T-helper 2 cell treated with Interferon-gamma antibody and Interleukin-4, amounts not matched to agents 100 ng/mL and 5 ng/mL, for 36 hours (primary cell): ENCODE data around the gene ZBED2. TPM values are rescaled to one million over a fixed set of nuclear protein-coding genes. Genes with fewer than 3 reads are reported as not detected.

Experiments used
- intact Hi-C: fragments of 100-400 bp; cut with micrococcal nuclease; formaldehyde crosslinking; loops from one replicate; pipeline ENCODE4 v1.15.1; 2023
- total RNA-seq: library from RNA; stranded (reverse); gene quantifications from 2 replicates; pipeline ENCODE4 v1.2.3, GENCODE V29; 2022

Gene ZBED2
- total RNA-seq, 1 donor from 2014 or later = 13.1 TPM

DNA sequence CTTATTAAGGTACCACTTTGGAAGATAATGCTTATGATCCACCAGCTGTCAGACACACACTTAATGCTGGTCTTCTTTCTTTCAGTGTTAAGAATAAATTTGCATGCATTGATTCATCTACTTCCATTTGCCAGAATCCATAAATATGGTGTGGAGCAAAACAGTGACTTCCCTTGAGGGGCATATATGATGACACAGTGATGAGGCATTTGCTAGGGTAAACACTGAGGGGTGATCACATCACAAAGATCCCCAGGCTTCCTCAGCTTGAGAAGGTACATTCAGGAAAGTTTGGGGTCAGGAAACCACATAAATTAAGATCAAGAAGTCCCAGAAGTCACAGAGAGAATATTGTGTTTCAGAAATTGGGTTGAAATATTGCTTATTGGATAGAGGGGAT lies 9.9 kb upstream of the ZBED2 start:
- intact Hi-C loops = no loop called here

DNA sequence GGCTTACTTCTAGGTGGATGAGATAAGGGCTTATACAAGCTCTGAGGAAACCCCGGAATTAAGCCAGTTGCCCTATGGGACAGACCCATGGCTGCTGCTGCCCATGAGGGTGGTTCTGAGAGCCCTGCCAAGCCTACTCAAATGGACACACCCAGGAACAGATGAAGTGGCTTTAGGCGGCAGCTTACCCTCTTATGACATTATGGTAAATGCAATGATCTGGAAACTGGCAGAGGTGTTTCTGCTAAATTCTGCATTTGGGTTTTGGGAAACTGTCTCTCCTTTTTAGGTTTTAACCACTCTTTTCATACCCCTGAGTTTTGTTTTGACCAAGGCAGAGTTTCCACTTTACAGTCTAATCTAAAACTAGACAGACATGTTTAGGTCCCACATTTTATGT lies 9.0 kb upstream of the ZBED2 start:
- intact Hi-C loops = loop anchor here (1.0 kb wide), 1 partner anchor 8 kb away; no protein-coding TSS in a partner anchor

DNA sequence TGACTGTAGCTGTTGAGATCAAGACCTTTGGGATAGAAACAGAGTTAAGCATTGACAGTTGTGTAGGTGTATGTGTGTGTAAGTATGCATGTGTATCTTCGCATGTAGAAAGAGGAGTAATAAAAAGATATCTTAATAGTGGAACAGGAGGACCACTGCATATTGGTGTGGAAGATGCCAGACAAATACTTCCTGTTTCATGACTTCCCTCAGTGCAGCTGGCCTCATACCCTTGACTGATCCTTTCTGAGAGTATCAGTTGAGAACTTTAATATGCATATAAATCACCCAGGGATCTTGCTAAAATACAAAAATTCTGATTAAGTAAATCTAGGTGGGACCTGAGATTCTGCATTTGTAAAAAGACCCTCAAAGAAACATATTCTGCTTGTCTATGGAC lies 8.5 kb upstream of the ZBED2 start:
- intact Hi-C loops = loop anchor here (1.0 kb wide), 1 partner anchor 7 kb away; no protein-coding TSS in a partner anchor

DNA sequence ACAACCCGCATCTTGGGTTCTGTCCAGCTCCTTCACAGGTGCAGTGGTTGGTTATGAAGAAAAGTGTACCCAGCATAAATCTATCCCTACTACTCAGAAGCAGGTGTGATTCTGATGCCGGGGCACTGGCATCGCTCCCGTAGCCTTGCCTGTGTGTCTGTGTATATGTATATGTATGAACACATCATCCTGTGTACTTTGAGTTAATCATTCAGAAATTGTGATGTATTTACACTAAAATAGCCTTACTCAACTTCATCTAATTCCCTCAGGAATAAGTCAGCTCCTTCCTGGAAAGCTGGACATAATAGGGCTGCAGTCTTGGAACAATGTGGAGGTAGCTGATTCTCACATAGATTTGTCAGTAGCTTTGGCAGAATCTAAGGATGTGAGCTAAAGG lies 6.7 kb upstream of the ZBED2 start:
- intact Hi-C loops = no loop called here

DNA sequence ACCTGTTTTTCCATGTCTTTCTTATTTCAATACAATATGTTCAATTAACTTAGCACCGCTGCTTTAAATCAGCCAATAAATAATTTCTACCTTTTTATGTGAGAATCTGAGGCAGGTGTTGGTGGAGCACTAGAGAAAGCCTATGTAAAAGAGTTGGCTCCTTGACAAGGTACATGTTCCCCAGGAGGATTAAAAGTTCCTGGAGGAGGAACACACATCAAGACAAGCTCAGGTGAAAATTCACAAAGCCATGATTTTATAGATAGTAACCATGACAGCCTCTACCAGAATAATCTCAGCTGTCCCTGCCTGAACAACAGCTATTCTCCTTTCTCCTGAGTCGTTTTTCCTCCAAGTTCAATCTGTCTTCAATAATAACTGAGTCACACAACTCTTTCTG lies 3.4 kb upstream of the ZBED2 start:
- intact Hi-C loops = no loop called here

DNA sequence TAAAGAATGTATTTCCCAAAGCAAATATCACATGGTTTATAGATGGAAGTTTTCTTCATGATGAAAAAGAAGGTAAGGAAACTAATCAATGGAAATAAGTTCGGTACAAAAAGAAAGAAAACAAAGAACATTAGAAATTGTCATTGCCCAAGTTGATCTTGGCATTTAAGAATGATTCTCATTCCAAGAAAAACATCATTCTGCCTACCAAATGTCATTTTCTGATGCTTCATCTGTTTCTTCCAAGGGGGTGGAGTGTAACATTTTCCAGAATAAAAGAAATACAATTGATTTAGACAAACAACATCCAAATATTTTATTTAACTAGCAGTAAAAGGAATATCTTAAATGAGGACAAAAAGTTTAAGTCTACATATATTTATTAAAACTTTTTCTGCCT lies 3.0 kb upstream of the ZBED2 start:
- intact Hi-C loops = no loop called here

DNA sequence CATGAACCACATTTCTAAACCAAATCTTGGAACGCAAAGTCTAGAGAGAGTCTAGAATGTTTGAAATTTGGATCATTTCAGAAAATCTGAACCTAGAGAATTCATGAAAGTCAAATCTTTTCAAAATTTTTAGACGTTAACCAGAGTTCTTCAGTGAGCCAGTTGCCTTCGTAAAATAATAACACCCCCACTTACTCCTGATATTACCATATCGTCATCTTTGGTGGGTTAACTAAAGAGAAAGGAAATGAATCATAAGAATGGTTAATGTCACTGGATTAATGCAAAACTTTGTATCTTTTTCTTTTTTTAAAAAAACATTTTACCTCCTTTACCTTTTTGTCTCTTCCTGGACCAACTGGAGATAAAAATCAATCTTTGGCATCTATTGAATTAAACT lies 1.2 kb upstream of the ZBED2 start:
- intact Hi-C loops = loop anchor here (1.0 kb wide), 1 partner anchor 8 kb away; no protein-coding TSS in a partner anchor

DNA sequence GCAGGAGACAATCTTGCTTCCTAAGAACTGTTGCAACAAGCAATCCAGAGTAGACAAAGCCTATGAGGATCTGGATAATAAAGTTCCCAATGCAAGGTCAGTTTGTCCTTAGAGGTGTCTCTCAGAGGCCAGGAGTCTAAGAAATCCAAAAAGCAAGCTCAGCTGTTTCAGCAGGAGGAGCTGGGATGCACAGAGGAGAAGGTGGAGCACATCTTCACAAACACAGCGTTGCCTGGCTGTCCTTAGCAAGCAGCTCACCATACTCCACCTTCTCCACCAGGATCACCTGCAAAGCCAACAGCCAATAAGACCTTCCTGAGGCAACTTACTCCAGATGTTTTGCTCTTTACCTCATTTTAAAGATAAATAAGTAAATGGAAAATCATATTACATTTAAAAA lies 365 bp downstream of the ZBED2 start:
- intact Hi-C loops = no loop called here

DNA sequence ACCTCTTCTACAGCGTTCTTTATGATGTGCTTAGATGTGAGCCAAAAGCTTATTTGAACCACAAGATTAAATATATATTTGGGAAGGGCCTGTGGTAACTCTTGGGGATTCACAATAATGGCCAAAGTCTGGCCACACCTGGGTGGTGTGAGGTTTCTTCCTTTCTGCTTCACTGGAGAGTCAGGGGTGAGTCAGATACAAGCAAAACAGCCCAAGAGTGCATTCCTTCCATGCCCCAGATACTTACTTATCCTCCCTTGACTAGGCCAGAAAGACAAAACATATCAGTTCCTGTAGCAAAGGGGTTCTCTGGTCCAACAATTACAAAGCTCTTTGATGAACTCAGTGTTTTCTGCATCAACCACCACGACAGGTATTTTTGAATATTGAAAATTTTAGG lies 941 bp downstream of the ZBED2 start:
- intact Hi-C loops = no loop called here

DNA sequence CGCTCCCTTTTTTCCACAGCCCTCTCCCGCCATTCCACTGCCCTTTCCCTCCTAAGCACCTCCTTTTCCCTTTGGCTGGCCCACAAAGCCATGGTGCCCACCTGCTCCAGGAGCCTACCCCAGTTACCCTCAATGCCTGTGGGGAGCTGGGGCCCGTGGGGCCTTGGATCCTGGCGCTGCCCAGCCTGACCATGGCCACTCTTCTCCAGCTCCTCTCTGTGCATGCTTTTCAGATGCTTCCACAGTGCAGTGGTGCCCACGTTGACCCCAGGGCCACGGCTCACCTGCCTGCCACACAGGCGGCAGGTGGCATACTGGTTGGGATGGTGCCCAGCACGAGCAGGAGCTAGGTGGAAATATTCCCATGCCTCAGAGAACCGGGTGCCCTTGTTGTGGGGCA lies 1.5 kb downstream of the ZBED2 start:
- intact Hi-C loops = no loop called here

DNA sequence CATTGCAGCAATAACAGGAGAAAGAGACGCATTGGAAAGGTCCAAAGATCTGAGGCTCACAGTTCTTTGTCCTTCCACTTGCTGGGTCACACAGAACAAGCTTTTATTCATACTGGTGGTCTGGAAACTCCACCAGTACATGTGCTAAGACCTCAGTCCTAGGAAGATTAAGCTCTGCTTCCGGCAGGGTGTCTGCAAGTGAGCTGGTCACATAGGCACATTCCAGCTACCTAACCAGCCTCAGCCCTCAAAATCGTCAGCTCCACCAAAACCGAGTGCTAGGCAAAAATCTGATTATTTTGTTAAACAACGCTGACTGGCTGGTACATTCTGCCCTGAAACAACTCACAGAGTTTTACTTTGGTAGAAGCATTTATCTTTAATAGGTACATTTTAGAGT lies 2.2 kb downstream of the ZBED2 start:
- intact Hi-C loops = no loop called here

DNA sequence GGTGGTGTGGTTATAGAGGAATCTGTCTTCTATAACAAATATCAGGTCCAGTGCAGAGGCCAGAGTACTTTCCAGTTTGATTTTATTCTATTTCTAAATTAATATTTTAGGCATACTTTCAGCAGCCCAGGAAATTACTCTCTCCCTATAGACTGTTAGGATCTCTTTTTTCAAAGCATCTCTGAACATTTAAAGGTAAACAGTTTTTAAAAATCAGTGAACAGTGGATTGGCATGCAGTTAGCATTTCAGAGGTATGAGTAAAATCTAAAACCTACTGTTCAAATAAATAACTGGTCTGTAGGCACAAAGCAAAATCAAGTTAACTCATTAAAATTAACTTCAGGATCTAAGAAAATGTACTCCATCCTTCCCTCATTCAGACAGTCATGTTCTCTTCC lies 3.0 kb downstream of the ZBED2 start:
- intact Hi-C loops = no loop called here

DNA sequence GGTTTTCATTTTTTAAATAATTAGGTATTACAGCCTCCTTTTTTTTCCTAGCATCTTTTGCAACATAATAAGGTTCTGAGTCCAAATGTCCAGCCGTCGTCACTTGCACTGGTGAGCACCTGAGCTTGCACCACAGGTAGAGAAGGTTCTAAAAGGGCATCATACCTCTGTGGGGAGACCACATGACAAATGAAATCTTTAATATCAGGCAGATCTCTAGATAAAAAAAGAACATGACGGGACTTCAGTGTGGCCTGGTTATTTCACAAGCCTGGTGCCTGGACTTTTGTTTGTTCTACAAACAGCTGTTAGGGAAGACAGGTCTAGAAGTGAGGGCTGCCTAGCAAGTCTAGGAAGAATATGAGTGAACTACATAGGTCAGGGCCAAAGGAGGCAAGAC lies 3.6 kb downstream of the ZBED2 start:
- intact Hi-C loops = no loop called here

DNA sequence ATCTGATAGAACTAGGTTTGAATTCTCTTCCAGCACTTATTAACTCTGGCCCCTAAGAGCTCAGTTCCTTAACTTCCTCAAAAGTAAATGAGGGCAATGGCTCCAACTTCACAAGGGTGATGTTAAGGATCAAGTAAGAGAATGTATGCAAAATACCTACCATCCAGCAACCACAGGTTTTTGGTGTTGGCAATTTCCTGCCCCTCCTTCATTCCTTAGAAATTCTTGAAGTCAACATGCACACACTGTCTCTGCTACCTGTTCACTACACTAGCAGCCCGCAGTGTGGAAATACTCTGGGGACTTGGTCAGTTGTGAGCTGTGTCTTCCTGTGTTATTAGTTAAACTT lies 5.0 kb downstream of the ZBED2 start:
- intact Hi-C loops = no loop called here

DNA sequence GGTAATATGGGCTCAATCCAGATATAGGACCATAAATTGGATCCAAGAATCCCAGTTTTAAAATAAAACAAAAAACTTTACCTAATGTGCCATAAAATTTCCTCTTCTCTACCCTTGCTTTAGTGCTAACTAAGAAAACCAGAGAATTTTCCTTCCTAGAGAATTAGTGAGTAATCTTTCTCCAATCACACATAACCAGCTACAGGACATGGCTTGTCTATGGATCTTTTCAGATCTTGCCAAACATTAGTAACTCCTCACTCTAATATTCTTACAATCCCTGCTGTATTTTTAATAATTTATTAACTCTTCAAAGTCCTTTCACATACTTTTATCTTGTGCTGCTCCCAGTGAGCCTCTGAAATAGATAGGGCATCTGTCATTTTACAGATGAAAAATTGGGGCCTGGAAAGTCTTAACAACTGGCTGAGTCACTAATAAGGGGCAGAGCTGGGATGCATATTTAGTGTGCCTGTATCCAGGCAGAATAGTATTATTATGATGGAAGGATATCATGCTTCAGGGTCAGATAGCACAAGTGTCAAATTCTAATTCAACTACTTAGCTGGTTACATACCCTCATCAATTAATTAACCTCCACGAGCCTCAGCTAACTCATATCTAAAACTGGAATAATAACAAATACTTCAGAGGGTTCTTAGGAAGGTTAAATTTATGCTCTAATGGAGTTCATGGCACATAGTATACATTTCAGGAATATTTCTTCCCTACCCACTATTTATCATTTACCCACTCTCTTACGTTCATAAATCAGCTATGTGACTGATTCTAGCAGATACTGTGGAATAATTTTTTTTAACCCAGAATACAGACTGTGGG lies 5.6 kb downstream of the ZBED2 start:
- intact Hi-C loops = no loop called here

DNA sequence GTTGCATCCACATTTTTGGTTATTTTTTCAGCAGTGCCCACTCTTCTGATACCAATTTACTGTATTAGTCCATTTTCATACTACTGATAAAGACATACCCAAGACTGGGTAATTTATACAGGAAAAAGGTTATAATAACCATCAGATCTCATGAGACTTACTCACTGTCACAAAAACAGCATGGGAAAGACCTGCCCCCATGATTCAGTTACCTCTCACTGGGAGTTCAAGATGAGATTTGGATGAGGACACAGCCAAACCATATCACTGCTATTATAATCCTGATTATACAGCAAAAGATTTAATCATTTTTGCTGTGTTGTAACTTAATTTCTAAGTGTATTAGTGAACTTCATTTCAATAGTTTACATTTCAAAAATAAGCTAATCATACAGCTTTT lies 6.6 kb downstream of the ZBED2 start:
- intact Hi-C loops = no loop called here

DNA sequence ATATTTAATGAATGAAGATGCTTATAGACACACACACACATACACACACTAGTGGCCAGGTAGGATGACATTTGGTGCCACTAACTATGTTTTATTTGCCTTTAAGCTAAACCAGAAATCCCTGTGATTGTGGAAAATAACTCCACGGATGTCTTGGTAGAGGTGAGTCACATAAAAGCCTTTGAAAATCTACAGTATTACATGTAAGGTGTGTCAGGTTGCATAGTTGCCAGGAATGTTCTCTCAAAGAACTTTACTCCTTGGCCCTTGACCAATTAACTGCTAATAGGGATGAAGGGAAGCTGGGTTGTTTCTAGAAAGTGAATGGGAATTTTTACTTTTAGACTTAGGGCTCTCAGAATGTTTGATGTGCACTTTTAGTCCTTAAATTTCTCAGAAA lies 9.9 kb downstream of the ZBED2 start:
- intact Hi-C loops = no loop called here

DNA sequence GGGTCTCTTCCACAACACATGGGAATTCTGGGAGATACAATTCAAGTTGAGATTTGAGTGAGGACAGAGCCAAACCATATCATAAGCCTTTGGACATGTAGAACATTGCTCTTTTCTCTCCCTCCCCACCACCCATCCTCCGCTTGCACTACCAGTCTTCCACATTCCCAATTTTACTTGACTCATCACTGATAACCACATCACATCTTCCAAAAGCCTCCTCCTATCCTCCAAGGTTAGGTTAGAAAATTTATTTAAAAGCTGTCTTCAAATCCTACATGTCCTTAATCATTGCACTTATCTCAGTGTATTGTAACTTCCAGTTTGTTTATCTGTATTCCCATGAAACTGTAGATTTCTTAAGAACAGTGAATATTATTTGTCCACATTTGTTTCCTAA lies 10.4 kb downstream of the ZBED2 start:
- intact Hi-C loops = no loop called here

DNA sequence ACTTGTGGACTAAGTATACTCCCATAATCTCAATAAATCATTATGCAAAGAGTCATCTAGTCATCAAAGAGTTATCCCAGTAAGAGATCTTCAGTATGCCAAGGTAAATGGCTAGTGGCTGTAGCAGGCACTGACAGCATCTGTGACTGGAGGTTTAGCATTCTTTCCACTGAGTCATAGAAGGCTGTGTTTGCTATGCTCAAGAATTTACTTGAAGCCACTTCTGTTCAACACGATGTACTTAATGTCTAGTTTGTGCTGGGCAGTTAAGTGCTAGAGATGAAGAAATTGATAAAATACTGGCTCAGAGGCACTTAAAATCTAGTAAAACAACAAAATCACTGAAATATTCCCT lies 13.0 kb downstream of the ZBED2 start:
- intact Hi-C loops = no loop called here

DNA sequence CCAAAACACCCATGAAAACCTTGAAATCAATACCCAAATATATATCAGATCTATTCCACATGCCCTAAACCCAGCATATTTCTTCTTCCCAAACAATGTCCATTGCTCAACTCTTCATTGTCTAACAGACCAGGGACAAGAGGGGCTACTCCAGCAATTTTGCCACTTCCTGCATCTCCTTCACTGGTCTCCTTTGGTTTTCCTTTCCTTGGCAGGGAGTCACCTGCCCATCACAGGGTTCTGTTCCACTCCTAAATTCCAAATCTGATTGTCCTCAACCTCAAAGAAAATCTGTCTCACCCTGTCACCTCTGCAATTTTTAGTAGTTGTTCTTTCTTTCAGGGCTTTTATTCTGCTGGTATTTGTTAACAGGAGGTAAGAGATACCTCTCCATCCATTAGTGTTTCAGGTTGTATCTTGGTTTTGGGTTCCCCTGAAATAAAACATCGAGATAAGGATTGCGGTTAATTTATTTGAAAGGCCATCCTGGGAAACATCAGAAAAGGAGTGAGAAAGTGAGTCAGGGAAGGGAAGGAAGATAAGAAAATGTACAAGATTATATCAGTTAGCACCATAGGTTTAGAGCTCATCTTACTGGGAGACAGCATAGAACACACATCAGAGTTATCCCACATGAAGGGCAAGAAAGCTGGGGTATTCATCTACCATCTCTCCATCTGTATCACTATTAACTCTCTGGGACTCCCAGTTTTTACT lies 13.6 kb downstream of the ZBED2 start:
- intact Hi-C loops = no loop called here

DNA sequence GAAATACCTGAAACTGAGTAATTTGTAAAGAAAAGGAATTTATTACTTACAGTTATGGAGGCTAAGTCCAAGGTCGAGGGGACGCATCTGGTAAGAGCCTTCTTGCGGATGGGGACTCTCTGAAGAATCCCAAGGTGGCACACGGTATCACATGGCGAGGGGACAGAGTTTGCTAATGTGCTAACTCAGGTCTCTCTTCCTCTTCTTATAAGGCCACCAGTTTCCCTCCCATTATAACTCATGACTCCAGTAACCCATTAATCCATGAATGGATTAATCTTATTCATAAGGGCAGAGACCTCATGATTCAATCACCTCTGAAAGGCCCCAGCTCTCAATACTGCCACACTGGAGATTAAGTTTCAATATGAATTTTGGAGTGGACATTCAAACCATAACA lies 15.7 kb downstream of the ZBED2 start:
- intact Hi-C loops = loop anchor here (5.0 kb wide), 2 partner anchors 113 to 388 kb away; no protein-coding TSS in a partner anchor

DNA sequence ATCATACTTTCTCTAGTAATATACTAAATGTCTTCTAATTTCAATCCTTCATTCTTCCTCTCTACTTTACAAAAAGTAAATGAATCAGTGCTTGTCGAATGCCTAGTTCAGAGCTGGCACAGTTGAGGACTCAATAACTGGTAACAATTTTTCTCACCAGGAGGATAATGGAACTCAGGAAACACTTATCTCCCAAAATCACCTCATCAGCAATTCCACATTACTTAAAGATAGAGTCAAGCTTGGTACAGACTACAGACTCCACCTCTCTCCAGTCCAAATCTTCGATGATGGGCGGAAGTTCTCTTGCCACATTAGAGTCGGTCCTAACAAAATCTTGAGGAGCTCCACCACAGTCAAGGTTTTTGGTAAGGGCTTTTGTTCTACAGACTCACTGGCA lies 16.3 kb downstream of the ZBED2 start:
- intact Hi-C loops = loop anchor here (1.0 to 5.0 kb wide), 3 partner anchors 37 to 388 kb away; no protein-coding TSS in a partner anchor
